ENCODE measurements around the gene RTTN.
A peak's percentile ranks its signal among the peaks of the same experiment; 100 is the strongest.

Gene RTTN

GRCh38 chr18:70041459-70042050, 163.9 kb downstream of the RTTN start:
- ChIA-PET POLR2A (no interaction called here), CTCF (no interaction called here)
- TF ChIP-seq, protein P1, sequence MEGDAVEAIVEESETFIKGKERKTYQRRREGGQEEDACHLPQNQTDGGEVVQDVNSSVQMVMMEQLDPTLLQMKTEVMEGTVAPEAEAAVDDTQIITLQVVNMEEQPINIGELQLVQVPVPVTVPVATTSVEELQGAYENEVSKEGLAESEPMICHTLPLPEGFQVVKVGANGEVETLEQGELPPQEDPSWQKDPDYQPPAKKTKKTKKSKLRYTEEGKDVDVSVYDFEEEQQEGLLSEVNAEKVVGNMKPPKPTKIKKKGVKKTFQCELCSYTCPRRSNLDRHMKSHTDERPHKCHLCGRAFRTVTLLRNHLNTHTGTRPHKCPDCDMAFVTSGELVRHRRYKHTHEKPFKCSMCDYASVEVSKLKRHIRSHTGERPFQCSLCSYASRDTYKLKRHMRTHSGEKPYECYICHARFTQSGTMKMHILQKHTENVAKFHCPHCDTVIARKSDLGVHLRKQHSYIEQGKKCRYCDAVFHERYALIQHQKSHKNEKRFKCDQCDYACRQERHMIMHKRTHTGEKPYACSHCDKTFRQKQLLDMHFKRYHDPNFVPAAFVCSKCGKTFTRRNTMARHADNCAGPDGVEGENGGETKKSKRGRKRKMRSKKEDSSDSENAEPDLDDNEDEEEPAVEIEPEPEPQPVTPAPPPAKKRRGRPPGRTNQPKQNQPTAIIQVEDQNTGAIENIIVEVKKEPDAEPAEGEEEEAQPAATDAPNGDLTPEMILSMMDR (IDR thresholded peaks at IDR 0.05; ENCODE audit: control extremely low read depth, extremely low read depth, low read depth, missing control alignments): no peak
- no peak for DNase-seq (ENCODE audit: extremely low spot score)

GRCh38 chr18:70039186-70039585, 166.3 kb downstream of the RTTN start:
- no peak for DNase-seq (ENCODE audit: extremely low spot score)
- ChIA-PET POLR2A (no interaction called here), CTCF (no interaction called here)
- TF ChIP-seq, protein P1 (IDR thresholded peaks at IDR 0.05; ENCODE audit: control extremely low read depth, extremely low read depth, low read depth, missing control alignments): no peak

GRCh38 chr18:70037431-70038061, 167.9 kb downstream of the RTTN start:
- CTCF ChIA-PET: interaction anchor here (0.9 to 2.2 kb wide), 7 partner anchors 15 to 78 kb away, joined by 3 to 6 read pairs (median 3); no protein-coding TSS in a partner anchor
- DNase-seq (ENCODE audit: extremely low spot score): no peak

GRCh38 chr18:70036771-70037347, 168.6 kb downstream of the RTTN start:
- CTCF ChIA-PET: interaction anchor here (0.5 to 2.2 kb wide), 8 partner anchors 15 to 78 kb away, joined by 3 to 6 read pairs (median 3); no protein-coding TSS in a partner anchor
- POLR2A ChIA-PET: interaction anchor here (0.9 kb wide), 1 partner anchor 20 kb away, joined by 3 read pairs; no protein-coding TSS in a partner anchor
- DNase-seq (ENCODE audit: extremely low spot score): peak; percentile 63
- TF ChIP-seq, protein P1 (IDR thresholded peaks at IDR 0.05; ENCODE audit: control extremely low read depth, extremely low read depth, low read depth, missing control alignments): no peak

More at GRCh38 chr18:70037431-70038061, 167.9 kb downstream of the RTTN start:
- POLR2A ChIA-PET: interaction anchor here (0.9 kb wide), 1 partner anchor 20 kb away, joined by 3 read pairs; no protein-coding TSS in a partner anchor
- TF ChIP-seq, protein P1 (IDR thresholded peaks at IDR 0.05; ENCODE audit: control extremely low read depth, extremely low read depth, low read depth, missing control alignments): no peak

- CTCF ChIA-PET: interaction anchor here (0.5 to 2.2 kb wide), 8 partner anchors 11 to 66 kb away, joined by 3 to 6 read pairs (median 3); no protein-coding TSS in a partner anchor
- POLR2A ChIA-PET: no interaction called here
- TF ChIP-seq, protein P1 (IDR thresholded peaks at IDR 0.05; ENCODE audit: control extremely low read depth, extremely low read depth, low read depth, missing control alignments): no peak
- DNase-seq (ENCODE audit: extremely low spot score): no peak
Observed at GRCh38 chr18:70036168-70036567, 169.3 kb downstream of the RTTN start.

GRCh38 chr18:70031221-70031620, 174.3 kb downstream of the RTTN start:
- no peak for DNase-seq (ENCODE audit: extremely low spot score)
- TF ChIP-seq, protein P1 (IDR thresholded peaks at IDR 0.05; ENCODE audit: control extremely low read depth, extremely low read depth, low read depth, missing control alignments): no peak
- POLR2A ChIA-PET: no interaction called here
- CTCF ChIA-PET: interaction anchor here (1.0 kb wide), 1 partner anchor 10 kb away, joined by 4 read pairs; no protein-coding TSS in a partner anchor

Measured in GM10248 (cell line).